Peyer's patch (tissue), 4 donors: ENCODE data around the gene SLC16A5.

ENCODE experiments used
- POLR2A ChIP-seq, 2 donors: fragments of 450-650 bp; IDR thresholded peaks; one replicate each; pipeline ENCODE4 v1.5.1; 2017; ENCODE audit warnings: antibody characterized with exemption in 2 of 2, mild to moderate bottlenecking in 2 of 2, moderate library complexity in 2 of 2
- TF ChIP-seq, protein P1 (sequence below), 6 experiments: fragments of 450-650 bp in 4 of 6; fragments of 200-600 bp in 2 of 6; sonication (generic) in 1 of 6; IDR thresholded peaks; one replicate each; pipeline ENCODE4 v1.5.1; 2017 to 2019; ENCODE audit warnings: antibody characterized with exemption in 6 of 6, mild to moderate bottlenecking in 3 of 6, moderate library complexity in 1 of 6

GRCh38 chr17:75130059-75130631 is 42.4 kb downstream of the SLC16A5 start:
- TF ChIP-seq, protein P1, sequence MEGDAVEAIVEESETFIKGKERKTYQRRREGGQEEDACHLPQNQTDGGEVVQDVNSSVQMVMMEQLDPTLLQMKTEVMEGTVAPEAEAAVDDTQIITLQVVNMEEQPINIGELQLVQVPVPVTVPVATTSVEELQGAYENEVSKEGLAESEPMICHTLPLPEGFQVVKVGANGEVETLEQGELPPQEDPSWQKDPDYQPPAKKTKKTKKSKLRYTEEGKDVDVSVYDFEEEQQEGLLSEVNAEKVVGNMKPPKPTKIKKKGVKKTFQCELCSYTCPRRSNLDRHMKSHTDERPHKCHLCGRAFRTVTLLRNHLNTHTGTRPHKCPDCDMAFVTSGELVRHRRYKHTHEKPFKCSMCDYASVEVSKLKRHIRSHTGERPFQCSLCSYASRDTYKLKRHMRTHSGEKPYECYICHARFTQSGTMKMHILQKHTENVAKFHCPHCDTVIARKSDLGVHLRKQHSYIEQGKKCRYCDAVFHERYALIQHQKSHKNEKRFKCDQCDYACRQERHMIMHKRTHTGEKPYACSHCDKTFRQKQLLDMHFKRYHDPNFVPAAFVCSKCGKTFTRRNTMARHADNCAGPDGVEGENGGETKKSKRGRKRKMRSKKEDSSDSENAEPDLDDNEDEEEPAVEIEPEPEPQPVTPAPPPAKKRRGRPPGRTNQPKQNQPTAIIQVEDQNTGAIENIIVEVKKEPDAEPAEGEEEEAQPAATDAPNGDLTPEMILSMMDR (IDR thresholded peaks at IDR 0.05): no peak
- no peak for TF ChIP-seq POLR2A (IDR thresholded peaks at IDR 0.05)
